Measurements from ENCODE around the gene XRN2. TPM values are rescaled to one million over a fixed set of nuclear protein-coding genes. Genes with fewer than 3 reads are reported as not detected.

XRN2 gene
- total RNA-seq, 1 donor from 2014 or later: 239 TPM

DNA sequence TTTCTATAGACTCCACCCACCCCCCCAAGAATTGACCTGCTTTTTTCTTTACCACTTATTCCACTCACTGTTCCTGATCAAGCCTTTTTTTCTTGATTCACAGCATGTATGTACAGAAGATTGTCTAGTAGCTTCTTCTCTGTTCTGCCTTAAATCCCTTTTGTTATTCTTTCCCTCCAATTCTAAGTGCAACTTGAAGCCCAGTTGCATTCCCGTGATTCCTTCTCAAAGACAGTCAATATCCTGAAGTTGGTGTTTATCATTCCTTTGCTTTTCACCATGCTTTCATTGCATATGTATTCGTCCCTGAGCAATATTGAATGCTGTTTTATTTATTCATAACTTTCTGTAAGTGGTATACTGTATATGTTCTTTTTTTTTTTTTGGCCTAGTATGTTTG lies 21.0 kb downstream of the XRN2 start:
- Mint-ChIP-seq H3K9me3 (peaks cover 40% of the 10 kb centered on the region), H3K36me3 (peaks cover 45% of the 10 kb centered on the region), H3K27ac (no peak overlapping the region), H3K4me1 (no peaks in the 10 kb centered on the region), H3K27me3 (ENCODE audit: insufficient read depth, low read depth) (no peaks in the 10 kb centered on the region), H3K4me3 (no peak overlapping the region)
- Histone ChIP-seq H3K4me1 (peaks cover 16% of the 10 kb centered on the region), H3K27me3 (no peaks in the 10 kb centered on the region), H4K20me1 (ENCODE audit: low read depth) (peaks cover 73% of the 10 kb centered on the region), H3K4me2 (no peak overlapping the region), H3K36me3 (peaks cover 2% of the 10 kb centered on the region), H3K27ac (no peak overlapping the region), H3K9me3 (ENCODE audit: low read depth) (no peaks in the 10 kb centered on the region), H3K4me3 (no peak overlapping the region), H2AFZ (replicated peaks) (no peak overlapping the region), H3F3A (ENCODE audit: low read depth) (no peaks in the 10 kb centered on the region), H3K79me2 (ENCODE audit: low read depth) (peaks cover 100% of the 10 kb centered on the region), H3K9ac (no peak overlapping the region)
- TF ChIP-seq EZH2 (IDR thresholded peaks at IDR 0.05) (no peak), EZH2phosphoT487 (IDR thresholded peaks at IDR 0.05) (no peak)
- TF ChIP-seq, protein P1, sequence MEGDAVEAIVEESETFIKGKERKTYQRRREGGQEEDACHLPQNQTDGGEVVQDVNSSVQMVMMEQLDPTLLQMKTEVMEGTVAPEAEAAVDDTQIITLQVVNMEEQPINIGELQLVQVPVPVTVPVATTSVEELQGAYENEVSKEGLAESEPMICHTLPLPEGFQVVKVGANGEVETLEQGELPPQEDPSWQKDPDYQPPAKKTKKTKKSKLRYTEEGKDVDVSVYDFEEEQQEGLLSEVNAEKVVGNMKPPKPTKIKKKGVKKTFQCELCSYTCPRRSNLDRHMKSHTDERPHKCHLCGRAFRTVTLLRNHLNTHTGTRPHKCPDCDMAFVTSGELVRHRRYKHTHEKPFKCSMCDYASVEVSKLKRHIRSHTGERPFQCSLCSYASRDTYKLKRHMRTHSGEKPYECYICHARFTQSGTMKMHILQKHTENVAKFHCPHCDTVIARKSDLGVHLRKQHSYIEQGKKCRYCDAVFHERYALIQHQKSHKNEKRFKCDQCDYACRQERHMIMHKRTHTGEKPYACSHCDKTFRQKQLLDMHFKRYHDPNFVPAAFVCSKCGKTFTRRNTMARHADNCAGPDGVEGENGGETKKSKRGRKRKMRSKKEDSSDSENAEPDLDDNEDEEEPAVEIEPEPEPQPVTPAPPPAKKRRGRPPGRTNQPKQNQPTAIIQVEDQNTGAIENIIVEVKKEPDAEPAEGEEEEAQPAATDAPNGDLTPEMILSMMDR (IDR thresholded peaks at IDR 0.05): no peak
- DNase-seq (ENCODE audit: low spot score): no peak

DNA sequence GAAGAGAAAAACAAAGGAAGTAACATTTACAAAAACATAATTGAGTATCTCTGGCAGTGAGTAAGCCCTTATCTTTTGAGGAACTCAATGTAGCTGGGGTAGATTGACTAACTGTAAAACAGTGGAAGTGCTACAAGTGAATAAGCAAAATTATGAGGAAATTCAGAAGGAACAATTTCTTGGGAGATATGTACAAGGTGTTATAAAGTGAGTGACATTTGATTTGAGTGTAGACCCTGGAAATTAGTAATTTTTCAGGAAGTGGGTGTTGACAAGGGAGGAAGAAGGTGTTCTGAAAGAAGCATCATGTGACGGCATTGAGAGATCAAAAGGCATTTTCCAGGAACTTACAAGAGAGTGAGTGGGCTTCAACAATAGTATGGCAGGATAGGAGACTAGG lies 22.2 kb downstream of the XRN2 start:
- no peak for DNase-seq (ENCODE audit: low spot score)
- no peaks in the 10 kb centered on the region for H3F3A ChIP-seq (ENCODE audit: low read depth)
- TF ChIP-seq EZH2phosphoT487 (IDR thresholded peaks at IDR 0.05) (no peak), EZH2 (IDR thresholded peaks at IDR 0.05) (no peak)
- TF ChIP-seq, protein P1 (IDR thresholded peaks at IDR 0.05): no peak
- no peaks in the 10 kb centered on the region for H3K27me3 Mint-ChIP-seq (ENCODE audit: insufficient read depth, low read depth)
- H3K79me2 ChIP-seq (ENCODE audit: low read depth): peaks cover 100% of the 10 kb centered on the region
- no peaks in the 10 kb centered on the region for H3K27me3 ChIP-seq
- H3K4me1 Mint-ChIP-seq: no peaks in the 10 kb centered on the region
- peaks cover 16% of the 10 kb centered on the region for H3K4me1 ChIP-seq
- no peaks in the 10 kb centered on the region for H3K36me3 ChIP-seq
- H3K9ac ChIP-seq: no peak overlapping the region
- H3K36me3 Mint-ChIP-seq: peaks cover 45% of the 10 kb centered on the region
- no peak overlapping the region for H2AFZ ChIP-seq (replicated peaks)
- no peak overlapping the region for H3K27ac Mint-ChIP-seq
- peaks cover 81% of the 10 kb centered on the region for H4K20me1 ChIP-seq (ENCODE audit: low read depth)
- H3K9me3 Mint-ChIP-seq: peaks cover 33% of the 10 kb centered on the region
- H3K27ac ChIP-seq: no peak overlapping the region
- H3K4me2 ChIP-seq: peak overlapping the region; percentile 26
- H3K9me3 ChIP-seq (ENCODE audit: low read depth): no peaks in the 10 kb centered on the region
- H3K4me3 Mint-ChIP-seq: no peak overlapping the region
- no peak overlapping the region for H3K4me3 ChIP-seq

DNA sequence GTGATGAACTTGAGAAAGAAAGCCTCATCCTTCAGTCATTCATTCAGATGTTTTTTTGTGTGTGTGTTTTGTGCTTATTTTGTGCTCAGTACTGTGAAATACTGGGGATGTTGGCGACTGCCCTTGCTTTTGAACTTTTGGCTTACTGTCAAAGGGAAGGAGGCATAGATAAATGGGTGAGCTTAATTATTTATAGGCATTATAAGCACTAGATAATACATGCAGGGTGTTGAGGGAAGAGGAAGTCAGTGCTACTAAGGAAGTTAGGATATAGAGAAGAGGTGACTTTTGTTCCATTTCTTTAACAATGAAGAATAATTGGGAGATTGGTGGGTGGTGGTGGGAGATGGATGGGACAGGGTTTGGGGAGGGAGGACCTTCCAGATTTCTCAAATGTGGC lies 23.6 kb downstream of the XRN2 start:
- H2AFZ ChIP-seq (replicated peaks): no peak overlapping the region
- H3K4me2 ChIP-seq: no peak overlapping the region
- H3K79me2 ChIP-seq (ENCODE audit: low read depth): peaks cover 100% of the 10 kb centered on the region
- Mint-ChIP-seq H3K27me3 (ENCODE audit: insufficient read depth, low read depth) (no peaks in the 10 kb centered on the region), H3K27ac (no peak overlapping the region), H3K4me1 (no peaks in the 10 kb centered on the region), H3K36me3 (peaks cover 38% of the 10 kb centered on the region), H3K9me3 (peaks cover 23% of the 10 kb centered on the region), H3K4me3 (no peak overlapping the region)
- H3K9ac ChIP-seq: no peak overlapping the region
- peaks cover 16% of the 10 kb centered on the region for H3K4me1 ChIP-seq
- H4K20me1 ChIP-seq (ENCODE audit: low read depth): peaks cover 85% of the 10 kb centered on the region
- H3K4me3 ChIP-seq: no peak overlapping the region
- DNase-seq (ENCODE audit: low spot score): no peak
- no peaks in the 10 kb centered on the region for H3K27me3 ChIP-seq
- no peaks in the 10 kb centered on the region for H3K9me3 ChIP-seq (ENCODE audit: low read depth)
- H3K27ac ChIP-seq: no peak overlapping the region
- no peaks in the 10 kb centered on the region for H3K36me3 ChIP-seq
- H3F3A ChIP-seq (ENCODE audit: low read depth): no peaks in the 10 kb centered on the region
- TF ChIP-seq, protein P1 (IDR thresholded peaks at IDR 0.05): no peak
- TF ChIP-seq EZH2phosphoT487 (IDR thresholded peaks at IDR 0.05): no peak
- no peak for TF ChIP-seq EZH2 (IDR thresholded peaks at IDR 0.05)
